GM19023 (cell line): ENCODE data around the gene CGNL1.

Experiments
- ATAC-seq: cut with Tn5 transposase; IDR thresholded peaks from one replicate; pipeline ENCODE4 v1.9.1; 2021; ENCODE audit warnings: mild to moderate bottlenecking, moderate library complexity; ENCODE audit not compliant: unreplicated experiment

The CGNL1 gene

DNA sequence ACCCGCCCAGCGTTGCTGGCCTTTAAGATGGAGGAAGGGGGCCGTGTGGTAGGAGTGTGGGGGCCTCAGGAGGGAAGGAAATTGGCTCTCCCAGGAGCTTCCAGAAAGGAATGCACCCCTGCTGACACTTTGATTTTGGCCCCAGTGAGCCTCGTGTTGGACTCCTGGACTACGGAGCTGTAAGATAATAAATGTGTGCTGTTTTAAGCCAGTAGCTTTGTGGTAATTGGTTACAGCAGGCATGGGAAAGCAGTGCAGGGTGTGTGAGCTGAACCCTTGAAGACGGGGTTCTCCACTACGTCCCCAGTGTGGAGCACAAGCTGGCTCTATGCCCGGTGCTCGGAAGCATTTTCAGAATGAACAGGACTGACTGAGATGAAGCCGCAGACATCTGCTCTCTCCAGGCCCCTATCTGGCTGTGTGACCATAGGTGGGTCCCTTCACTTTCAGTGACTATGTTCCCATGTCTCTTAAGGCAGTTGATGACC lies 22.9 kb upstream of the CGNL1 start:
- ATAC-seq = no peak

GRCh38 chr15:57354436-57355123 lies 21.7 kb upstream of the CGNL1 start:
- no peak for ATAC-seq

- no peak for ATAC-seq
Measured at GRCh38 chr15:57355259-57355658, 21.0 kb upstream of the CGNL1 start.

DNA sequence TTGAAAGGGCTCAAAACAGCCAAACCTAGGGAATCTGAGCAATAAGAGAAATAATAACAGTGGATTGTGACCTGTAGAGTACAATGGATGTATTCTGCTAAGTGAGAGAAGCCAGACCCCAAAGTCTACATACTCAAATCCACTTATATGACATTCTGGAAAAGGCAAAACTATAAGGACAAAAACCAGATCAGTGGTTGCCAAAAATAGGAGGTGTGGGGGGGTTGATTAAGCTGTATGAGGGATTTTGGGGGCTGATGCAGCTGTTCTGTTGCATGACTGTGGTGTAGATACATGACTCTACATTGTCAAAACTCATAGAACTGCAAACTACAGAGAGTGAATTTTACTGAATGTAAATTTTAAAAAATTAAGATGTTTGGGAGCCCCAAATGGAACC lies 20.1 kb upstream of the CGNL1 start:
- ATAC-seq = no peak

DNA sequence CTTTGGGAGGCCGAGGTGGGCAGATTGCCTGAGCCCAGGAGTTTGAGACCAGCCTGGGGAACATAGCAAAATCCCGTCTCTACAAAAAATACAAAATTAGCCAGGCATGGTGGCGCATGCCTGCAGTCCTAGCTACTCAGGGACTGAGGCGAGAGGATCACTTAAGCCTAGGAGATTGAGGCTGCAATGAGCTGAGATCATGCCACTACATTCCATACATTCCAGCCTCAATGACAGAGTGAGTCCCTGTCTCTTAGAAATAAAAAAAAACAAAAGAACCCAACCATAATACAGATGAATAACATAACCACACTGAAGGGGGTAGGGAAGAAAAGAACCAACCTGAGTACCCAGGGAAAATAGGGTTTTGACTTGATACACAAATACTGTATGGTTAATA lies 19.7 kb upstream of the CGNL1 start:
- ATAC-seq = no peak

GRCh38 chr15:57357799-57358198 lies 18.5 kb upstream of the CGNL1 start:
- no peak for ATAC-seq

DNA sequence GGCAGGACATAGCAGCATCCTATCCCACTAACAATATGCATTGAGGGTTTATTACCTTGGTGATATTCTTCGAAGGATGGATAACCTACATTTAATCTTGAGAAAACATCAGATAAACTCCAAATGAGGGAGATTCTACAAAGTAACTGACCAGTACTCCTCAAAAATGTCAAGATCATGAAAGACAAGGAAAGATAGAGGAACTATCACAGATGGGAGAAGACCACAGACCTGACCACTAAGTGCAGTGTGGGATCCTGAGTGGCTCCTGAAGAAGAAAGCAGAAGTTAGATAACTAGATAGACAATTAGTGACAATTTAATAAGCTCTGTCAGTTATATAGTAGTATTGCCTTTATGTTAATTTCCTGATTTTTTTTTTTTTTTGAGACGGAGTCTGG lies 17.7 kb upstream of the CGNL1 start:
- no peak for ATAC-seq

DNA sequence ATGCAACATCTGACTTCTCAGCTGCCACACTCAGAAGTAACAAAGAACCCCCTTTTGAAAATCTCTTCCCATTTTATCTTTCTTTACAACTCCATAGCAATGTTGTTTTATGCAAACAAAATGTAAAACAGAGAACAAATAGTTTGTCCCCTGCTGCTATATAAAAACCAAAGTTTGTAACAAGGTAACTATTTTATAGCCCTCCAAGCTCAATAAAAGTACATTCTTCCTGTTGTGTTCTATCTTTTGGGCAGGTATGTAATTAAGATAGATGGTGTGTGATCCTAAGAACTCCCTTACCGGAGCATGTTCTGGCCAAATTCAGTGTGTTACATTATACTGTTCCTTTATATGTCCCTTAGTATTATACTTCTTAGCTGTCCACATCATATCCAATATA lies 12.6 kb upstream of the CGNL1 start:
- ATAC-seq = no peak

GRCh38 chr15:57364282-57365007 lies 11.9 kb upstream of the CGNL1 start:
- no peak for ATAC-seq

DNA sequence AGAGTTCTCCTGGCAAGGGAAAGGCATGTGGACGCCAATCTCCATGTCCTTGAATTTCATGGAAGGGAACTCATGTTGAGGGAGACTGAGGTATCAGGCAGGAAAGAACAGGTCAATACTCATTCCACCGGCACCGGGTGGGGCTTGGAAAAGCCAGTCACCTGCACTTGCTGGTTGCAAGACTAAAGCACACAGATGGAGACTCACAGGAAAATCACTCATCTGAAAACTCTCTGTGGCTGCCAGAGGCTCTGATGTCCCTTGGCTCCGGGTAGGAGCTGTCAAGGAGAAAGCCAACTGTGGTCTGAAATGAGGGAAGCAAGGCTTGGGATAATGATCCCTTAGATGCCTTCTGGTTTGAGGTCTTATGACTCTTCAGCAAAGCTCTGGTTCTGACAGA lies 8.7 kb upstream of the CGNL1 start:
- no peak for ATAC-seq

- no peak for ATAC-seq
Measured at GRCh38 chr15:57370929-57371328, 5.4 kb upstream of the CGNL1 start.

GRCh38 chr15:57373251-57373881 lies 2.9 kb upstream of the CGNL1 start:
- no peak for ATAC-seq

DNA sequence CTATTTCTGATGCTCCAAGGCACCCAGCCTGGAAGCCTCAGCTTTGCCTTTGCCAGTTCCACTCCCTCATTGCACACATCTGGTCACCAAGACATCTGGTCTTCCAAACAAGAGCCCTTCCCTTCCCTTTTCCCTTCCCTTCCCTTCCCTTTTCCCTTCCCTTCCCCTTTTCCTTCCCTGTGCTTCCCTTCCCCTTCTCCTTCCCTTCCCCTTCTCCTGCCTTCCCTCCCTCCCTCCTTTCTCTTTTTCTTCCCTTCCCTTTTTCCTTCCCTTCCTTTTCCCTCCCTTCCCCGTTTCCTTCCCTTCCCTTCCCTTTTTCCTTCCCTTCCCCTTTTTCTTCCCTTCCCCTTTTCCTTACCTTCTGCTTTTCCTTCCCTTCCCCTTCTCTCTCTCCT lies 2.4 kb upstream of the CGNL1 start:
- ATAC-seq = no peak

DNA sequence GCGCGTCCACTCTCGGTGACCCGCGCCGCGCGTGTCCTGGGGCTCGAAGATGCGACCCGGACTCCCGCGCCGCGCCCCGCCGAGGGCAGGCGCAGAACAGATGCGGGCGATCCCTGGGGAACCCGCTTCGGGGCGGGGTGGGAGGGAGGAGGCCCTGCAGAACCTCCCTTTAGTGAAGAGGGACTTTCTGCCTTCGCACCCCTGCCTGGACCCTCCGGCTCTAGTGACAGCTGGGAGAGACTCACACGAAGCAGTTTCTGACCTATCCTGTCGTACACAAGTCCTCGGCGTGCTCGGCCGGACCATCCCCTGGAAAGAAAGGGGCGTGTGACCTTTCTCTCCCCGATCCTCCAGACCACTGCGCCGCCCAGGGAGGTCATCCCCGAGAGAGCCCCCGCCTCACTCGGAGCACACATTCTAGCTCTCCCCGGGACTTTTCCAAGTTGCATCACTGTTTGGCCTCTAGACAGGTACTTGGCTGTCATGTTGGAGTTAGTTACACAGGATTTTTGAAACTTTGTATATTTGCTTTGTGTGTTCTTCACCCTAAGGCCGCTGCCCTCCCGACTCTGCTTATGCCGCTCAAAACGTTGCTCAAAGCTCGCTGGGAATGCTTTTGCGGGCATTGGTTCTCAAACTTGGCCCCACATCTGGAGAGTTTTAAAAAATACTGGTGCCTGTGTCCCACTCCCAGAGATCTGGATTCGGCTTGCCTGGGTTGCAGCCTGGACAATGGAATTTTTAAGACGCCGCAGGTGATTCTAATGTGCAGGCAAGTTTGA lies 582 bp downstream of the CGNL1 start:
- ATAC-seq = no peak

DNA sequence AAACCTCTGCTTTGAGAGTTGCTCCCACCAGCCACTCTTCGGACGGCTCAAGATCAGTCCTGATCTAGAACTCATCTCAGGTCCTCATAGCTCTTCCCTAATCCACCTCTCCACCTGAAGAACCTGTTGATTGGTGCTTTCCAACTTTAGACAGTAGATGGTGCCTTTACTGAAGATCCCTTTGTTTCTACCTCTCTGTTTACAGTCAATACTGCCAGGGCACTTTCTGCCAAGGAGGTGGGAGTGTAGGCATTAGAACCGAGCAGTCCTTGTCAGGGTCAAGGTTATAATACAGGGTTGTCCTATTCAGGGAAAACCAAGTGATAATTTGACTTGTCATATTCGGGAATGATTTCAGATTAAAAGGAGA lies 1.2 kb downstream of the CGNL1 start:
- ATAC-seq = no peak

DNA sequence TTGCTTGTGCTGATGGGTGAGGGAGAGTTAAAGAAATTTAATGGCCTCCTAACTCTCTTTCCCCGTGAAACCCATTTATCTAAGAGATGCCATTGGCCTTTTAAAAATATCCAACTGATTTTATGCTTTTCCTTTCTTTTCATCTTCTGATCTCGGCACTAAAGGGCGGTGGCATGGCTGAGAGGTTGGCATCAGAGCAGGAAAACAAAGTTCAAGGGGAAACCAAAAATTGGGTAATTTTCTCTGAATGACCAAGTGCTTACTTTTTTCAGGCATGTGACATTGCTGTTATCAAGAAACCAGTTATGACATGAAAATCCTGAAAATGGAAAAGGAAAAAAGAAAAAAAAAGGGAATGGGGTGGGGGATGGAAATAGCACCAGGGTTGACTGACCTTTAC lies 3.2 kb downstream of the CGNL1 start:
- no peak for ATAC-seq

- no peak for ATAC-seq
Measured at GRCh38 chr15:57380854-57381253, 4.5 kb downstream of the CGNL1 start.

DNA sequence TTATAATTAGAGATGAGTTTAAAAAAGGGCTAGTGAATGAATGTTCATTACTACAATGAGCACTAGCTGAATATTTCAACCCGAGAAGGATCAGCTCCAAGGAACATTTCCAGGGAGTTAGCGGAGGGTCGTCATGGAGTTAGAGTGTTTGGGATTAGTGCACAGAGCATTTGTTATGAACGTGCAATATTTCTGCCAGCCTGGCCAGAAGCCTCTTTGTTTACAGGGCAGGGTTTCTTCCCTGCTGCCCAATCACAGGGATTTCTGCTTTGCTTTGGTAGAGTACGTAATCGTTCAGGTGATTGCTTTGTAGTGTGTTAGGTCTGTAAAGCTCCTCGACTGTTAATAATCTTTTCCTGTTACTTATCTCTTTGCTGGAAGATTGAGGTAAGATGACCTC lies 5.9 kb downstream of the CGNL1 start:
- no peak for ATAC-seq

- ATAC-seq = no peak
Measured at GRCh38 chr15:57382969-57383368, 6.7 kb downstream of the CGNL1 start.

GRCh38 chr15:57384024-57384423 lies 7.7 kb downstream of the CGNL1 start:
- no peak for ATAC-seq

- ATAC-seq = no peak
Measured at GRCh38 chr15:57384816-57385215, 8.5 kb downstream of the CGNL1 start.
